Hepatocyte (in vitro differentiated cells): ENCODE measurements around the gene ADPRH.

Experiments used
- EZH2 ChIP-seq: fragments of 200-600 bp; sonication (generic); IDR thresholded peaks from 2 replicates; pipeline ENCODE4 v1.6.1; 2016; ENCODE audit warnings: antibody characterized with exemption, mild to moderate bottlenecking, borderline replicate concordance
- EZH2phosphoT487 ChIP-seq: fragments of 200-600 bp; sonication (generic); IDR thresholded peaks from one replicate; pipeline ENCODE4 v1.6.1; 2018; ENCODE audit warnings: antibody characterized with exemption, mild to moderate bottlenecking, low read depth, moderate library complexity; ENCODE audit not compliant: unreplicated experiment, severe bottlenecking
- TF ChIP-seq, protein P1 (sequence below): fragments of 200-600 bp; sonication (generic); IDR thresholded peaks from 2 replicates; pipeline ENCODE4 v1.5.1; 2016; ENCODE audit warnings: antibody characterized with exemption, mild to moderate bottlenecking; ENCODE audit not compliant: poor library complexity

DNA sequence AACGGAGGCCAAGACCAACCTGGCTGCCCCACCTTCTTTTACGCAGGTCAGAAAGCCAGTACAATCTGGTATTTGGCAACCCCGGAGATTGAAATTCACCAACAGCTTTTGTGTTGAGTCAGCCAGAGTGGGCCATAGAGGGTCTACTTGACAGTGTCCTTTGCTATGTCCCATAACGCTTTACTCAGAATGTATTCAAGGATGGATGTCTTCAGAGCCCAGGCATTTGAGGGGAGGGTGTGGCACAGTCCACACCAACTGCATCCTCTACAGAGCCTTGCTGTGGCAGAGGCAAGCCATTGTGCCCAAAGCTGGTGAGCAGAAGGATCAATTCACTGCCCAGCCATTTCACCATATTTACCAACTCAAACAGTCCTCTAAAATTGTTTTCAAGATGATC is 36.8 kb downstream of the ADPRH start:
- TF ChIP-seq, protein P1, sequence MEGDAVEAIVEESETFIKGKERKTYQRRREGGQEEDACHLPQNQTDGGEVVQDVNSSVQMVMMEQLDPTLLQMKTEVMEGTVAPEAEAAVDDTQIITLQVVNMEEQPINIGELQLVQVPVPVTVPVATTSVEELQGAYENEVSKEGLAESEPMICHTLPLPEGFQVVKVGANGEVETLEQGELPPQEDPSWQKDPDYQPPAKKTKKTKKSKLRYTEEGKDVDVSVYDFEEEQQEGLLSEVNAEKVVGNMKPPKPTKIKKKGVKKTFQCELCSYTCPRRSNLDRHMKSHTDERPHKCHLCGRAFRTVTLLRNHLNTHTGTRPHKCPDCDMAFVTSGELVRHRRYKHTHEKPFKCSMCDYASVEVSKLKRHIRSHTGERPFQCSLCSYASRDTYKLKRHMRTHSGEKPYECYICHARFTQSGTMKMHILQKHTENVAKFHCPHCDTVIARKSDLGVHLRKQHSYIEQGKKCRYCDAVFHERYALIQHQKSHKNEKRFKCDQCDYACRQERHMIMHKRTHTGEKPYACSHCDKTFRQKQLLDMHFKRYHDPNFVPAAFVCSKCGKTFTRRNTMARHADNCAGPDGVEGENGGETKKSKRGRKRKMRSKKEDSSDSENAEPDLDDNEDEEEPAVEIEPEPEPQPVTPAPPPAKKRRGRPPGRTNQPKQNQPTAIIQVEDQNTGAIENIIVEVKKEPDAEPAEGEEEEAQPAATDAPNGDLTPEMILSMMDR: no peak
- no peak for TF ChIP-seq EZH2
- TF ChIP-seq EZH2phosphoT487: no peak
